ENCODE data around the gene KCNJ14. TPM values are rescaled to one million over a fixed set of nuclear protein-coding genes. Genes with fewer than 3 reads are reported as not detected.

The KCNJ14 gene
- polyA plus RNA-seq, 1 donor from 2014 or later = 1.1 TPM

GRCh38 chr19:48483301-48483700 is 27.9 kb downstream of the KCNJ14 start:
- Histone ChIP-seq H4K20me1 (ENCODE audit: insufficient read depth) (no peaks in the 10 kb centered on the region), H3K9me2 (ENCODE audit: insufficient read depth, low read length) (no peaks in the 10 kb centered on the region), H3K9me3 (ENCODE audit: low read length) (no peaks in the 10 kb centered on the region), H3K27ac (ENCODE audit: low read length) (no peak overlapping the region), H3K36me3 (ENCODE audit: insufficient read depth, low read length) (no peaks in the 10 kb centered on the region), H3K27me3 (ENCODE audit: insufficient read depth, low read depth, low read length) (no peaks in the 10 kb centered on the region), H3K79me2 (replicated peaks; ENCODE audit: insufficient read depth, low read length) (no peaks in the 10 kb centered on the region), H3F3A (ENCODE audit: insufficient read depth, low read length, poor library complexity, severe bottlenecking) (no peaks in the 10 kb centered on the region), H3K4me3 (ENCODE audit: low read length) (no peak overlapping the region), H3K4me2 (ENCODE audit: low read length) (no peak overlapping the region), H2AFZ (ENCODE audit: low read depth, low read length) (no peak overlapping the region), H3K9ac (ENCODE audit: low read length) (no peak overlapping the region)
- TF ChIP-seq POLR2AphosphoS5 (IDR thresholded peaks at IDR 0.05) = peak; percentile 17
- no peak for TF ChIP-seq REST (IDR thresholded peaks at IDR 0.05; ENCODE audit: borderline replicate concordance)

DNA sequence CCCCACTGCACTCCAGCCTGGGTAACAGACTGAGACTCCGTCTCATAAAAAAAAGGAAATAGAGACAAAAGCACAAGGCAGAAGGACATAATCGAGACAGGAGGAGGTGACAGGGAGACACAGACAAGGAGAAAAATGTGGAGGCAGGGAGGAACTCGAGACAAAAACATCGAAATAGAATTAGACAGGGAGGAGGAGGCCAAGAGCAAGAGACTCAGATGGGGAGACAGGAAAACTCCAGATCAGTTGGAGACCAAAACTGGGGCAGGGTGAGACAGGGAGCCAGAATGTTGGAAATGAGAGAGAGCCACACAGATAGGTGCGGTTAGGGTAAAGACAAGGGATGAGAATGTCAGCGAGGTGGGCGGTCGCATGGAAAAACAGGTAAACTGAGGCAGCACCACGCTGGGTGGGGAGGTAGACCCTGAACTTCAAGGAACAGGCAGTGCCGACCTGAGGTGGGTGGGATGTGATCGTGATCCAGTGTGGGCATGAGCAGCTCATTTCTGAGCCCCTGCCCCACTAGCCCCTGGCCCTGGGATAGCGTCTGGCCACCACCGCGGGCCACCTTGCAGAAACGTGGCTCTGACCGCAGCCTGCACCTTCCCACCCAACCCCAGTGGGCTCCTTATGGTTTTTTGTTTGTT is 29.0 kb downstream of the KCNJ14 start:
- no peaks in the 10 kb centered on the region for H3K36me3 ChIP-seq (ENCODE audit: insufficient read depth, low read length)
- no peaks in the 10 kb centered on the region for H3F3A ChIP-seq (ENCODE audit: insufficient read depth, low read length, poor library complexity, severe bottlenecking)
- H3K9me3 ChIP-seq (ENCODE audit: low read length) = no peaks in the 10 kb centered on the region
- H3K4me2 ChIP-seq (ENCODE audit: low read length) = no peak overlapping the region
- H3K9me2 ChIP-seq (ENCODE audit: insufficient read depth, low read length) = no peaks in the 10 kb centered on the region
- H3K9ac ChIP-seq (ENCODE audit: low read length) = no peak overlapping the region
- no peak overlapping the region for H3K27ac ChIP-seq (ENCODE audit: low read length)
- H3K4me3 ChIP-seq (ENCODE audit: low read length) = no peak overlapping the region
- H3K79me2 ChIP-seq (replicated peaks; ENCODE audit: insufficient read depth, low read length) = no peaks in the 10 kb centered on the region
- H3K27me3 ChIP-seq (ENCODE audit: insufficient read depth, low read depth, low read length) = no peaks in the 10 kb centered on the region
- H4K20me1 ChIP-seq (ENCODE audit: insufficient read depth) = no peaks in the 10 kb centered on the region
- no peak overlapping the region for H2AFZ ChIP-seq (ENCODE audit: low read depth, low read length)
- peak; percentile 64 for TF ChIP-seq POLR2AphosphoS5 (IDR thresholded peaks at IDR 0.05)
- TF ChIP-seq EP300 (conservative IDR thresholded peaks at IDR 0.05; ENCODE audit: poor library complexity, severe bottlenecking) = no peak
- no peak for TF ChIP-seq REST (IDR thresholded peaks at IDR 0.05; ENCODE audit: borderline replicate concordance)
- TF ChIP-seq RAD21 (conservative IDR thresholded peaks at IDR 0.05) = no peak
- no peak for TF ChIP-seq EZH2 (IDR thresholded peaks at IDR 0.05; ENCODE audit: borderline replicate concordance, insufficient read depth, low read length, poor library complexity, severe bottlenecking)
- no peak for TF ChIP-seq TAF1 (IDR thresholded peaks at IDR 0.05; ENCODE audit: low read depth)
